H1 (cell line): ENCODE measurements around the gene USH1C. TPM values are rescaled to one million over a fixed set of nuclear protein-coding genes. Genes with fewer than 3 reads are reported as not detected.

Experiments
- CTCF ChIA-PET: fragments of 300-600 bp; sonication (Branson Sonifier 250); formaldehyde crosslinking; loops from one replicate; lab custom pipeline; 2021; ENCODE audit not compliant: partially characterized antibody; lab: Charles Lee
- POLR2A ChIA-PET: fragments of 300-600 bp; sonication (Branson Sonifier 250); formaldehyde crosslinking; loops from one replicate; lab custom pipeline; 2021; ENCODE audit warnings: inconsistent platforms; ENCODE audit not compliant: partially characterized antibody; lab: Charles Lee
- DNase-seq, 2 experiments: peaks; one replicate each; pipeline versions ENCODE4 v3.0.0 to v3.0.0-alpha.2; 2010 to 2022; ENCODE audit warnings: low spot score in 2 of 2, low read depth in 1 of 2, mixed read lengths in 1 of 2
- FAIRE-seq: peaks from 2 replicates; lab custom pipeline; 2011; peaks lifted over from hg19 to GRCh38; lab: Jason Lieb, UNC
- H2AFZ ChIP-seq: 2 replicates; pipeline ENCODE4 v1.8.1; 2012; ENCODE audit warnings: low read length, inconsistent platforms
- H2AK5ac ChIP-seq: 2 replicates; pipeline ENCODE4 v1.6.1; 2013; ENCODE audit warnings: low read depth, low read length
- H2BK120ac ChIP-seq: replicated peaks from 2 replicates; pipeline ENCODE3; 2013; ENCODE audit warnings: low read depth, low read length, inconsistent platforms
- H2BK12ac ChIP-seq: 2 replicates; pipeline ENCODE4 v1.6.1; 2013; ENCODE audit warnings: low read depth, low read length
- H2BK15ac ChIP-seq: 2 replicates; pipeline ENCODE4 v1.6.1; 2013; ENCODE audit warnings: low read length
- H2BK20ac ChIP-seq: 2 replicates; pipeline ENCODE4 v1.6.1; 2013; ENCODE audit warnings: low read length
- H2BK5ac ChIP-seq: 2 replicates; pipeline ENCODE4 v1.6.1; 2013; ENCODE audit warnings: low read depth, low read length
- H3K14ac ChIP-seq: 2 replicates; pipeline ENCODE4 v1.6.1; 2013; ENCODE audit warnings: inconsistent platforms; ENCODE audit not compliant: insufficient read length
- H3K18ac ChIP-seq: 2 replicates; pipeline ENCODE4 v1.6.1; 2013; ENCODE audit warnings: low read length; ENCODE audit errors: extremely low read depth
- H3K23ac ChIP-seq: 2 replicates; pipeline ENCODE4 v1.6.1; 2013; ENCODE audit warnings: inconsistent platforms; ENCODE audit not compliant: insufficient read length
- H3K23me2 ChIP-seq: 2 replicates; pipeline ENCODE4 v1.6.1; 2013; ENCODE audit warnings: low read depth, low read length
- H3K27ac ChIP-seq: 2 replicates; pipeline ENCODE4 v1.6.1; 2011; ENCODE audit warnings: low read depth, low read length, inconsistent platforms
- H3K27me3 ChIP-seq, 4 experiments: replicated peaks in 1 of 4; 1 replicate in 1 of 4; 2 replicates in 3 of 4; pipeline versions ENCODE4 v1.6.1 to v1.8.1; 2011 to 2013; ENCODE audit warnings: low read length in 3 of 4, mild to moderate bottlenecking in 3 of 4, inconsistent platforms in 2 of 4, mixed read lengths in 2 of 4, moderate library complexity in 1 of 4; ENCODE audit not compliant: control insufficient read depth in 3 of 4, insufficient read depth in 3 of 4; ENCODE audit errors: extremely low read depth in 1 of 4
- H3K36me3 ChIP-seq, 4 experiments: 2 replicates each; pipeline versions ENCODE4 v1.6.1 to v1.8.1; 2011 to 2013; ENCODE audit warnings: mild to moderate bottlenecking in 4 of 4, low read length in 3 of 4, moderate library complexity in 2 of 4, control low read depth in 1 of 4, inconsistent platforms in 1 of 4; ENCODE audit not compliant: insufficient read depth in 4 of 4, control insufficient read depth in 2 of 4
- H3K4ac ChIP-seq: replicated peaks from 2 replicates; pipeline ENCODE3; 2013; ENCODE audit warnings: low read length, low read depth, mixed read lengths, inconsistent platforms; ENCODE audit not compliant: insufficient read length
- H3K4me1 ChIP-seq, 4 experiments: replicated peaks in 1 of 4; 1 replicate in 1 of 4; 2 replicates in 3 of 4; pipeline versions ENCODE4 v1.6.1 to v1.8.1; 2011 to 2013; ENCODE audit warnings: low read length in 3 of 4, inconsistent platforms in 2 of 4, mixed read lengths in 1 of 4; ENCODE audit not compliant: insufficient read depth in 4 of 4, control insufficient read depth in 3 of 4
- H3K4me2 ChIP-seq, 2 experiments: 2 replicates each; pipeline versions ENCODE4 v1.6.1 to v1.8.1; 2011 to 2013; ENCODE audit warnings: low read depth in 2 of 2, low read length in 2 of 2, control low read depth in 1 of 2, inconsistent platforms in 1 of 2, mild to moderate bottlenecking in 1 of 2; ENCODE audit not compliant: insufficient read depth in 1 of 2
- H3K4me3 ChIP-seq, 4 experiments: fragments of 200-600, 300-600 bp in 1 of 4; sonication (generic), shearing (Covaris generic), sonication (Bioruptor Twin) in 1 of 4; 2 replicates each; pipeline versions ENCODE4 v1.5.1 to v1.8.1; 2011 to 2016; ENCODE audit warnings: low read length in 4 of 4, low read depth in 3 of 4, control low read depth in 2 of 4, inconsistent platforms in 2 of 4, mild to moderate bottlenecking in 2 of 4, mixed read lengths in 1 of 4, moderate library complexity in 1 of 4; ENCODE audit not compliant: insufficient read depth in 2 of 4; ENCODE audit errors: extremely low read depth in 1 of 4
- H3K56ac ChIP-seq: replicated peaks from 2 replicates; pipeline ENCODE3; 2013; ENCODE audit warnings: low read depth, mild to moderate bottlenecking, mixed read lengths, low read length, inconsistent platforms; ENCODE audit not compliant: insufficient read length
- H3K79me1 ChIP-seq: 2 replicates; pipeline ENCODE4 v1.6.1; 2013; ENCODE audit warnings: low read depth, low read length, control low read depth
- H3K79me2 ChIP-seq, 2 experiments: 2 replicates each; pipeline versions ENCODE4 v1.6.1 to v1.8.1; 2012 to 2013; ENCODE audit warnings: low read length in 2 of 2, mild to moderate bottlenecking in 2 of 2, inconsistent platforms in 1 of 2; ENCODE audit not compliant: insufficient read depth in 2 of 2, control insufficient read depth in 1 of 2
- H3K9ac ChIP-seq, 4 experiments: replicated peaks in 1 of 4; 1 replicate in 1 of 4; 2 replicates in 3 of 4; pipeline versions ENCODE4 v1.6.1 to v1.8.1; 2011 to 2013; ENCODE audit warnings: low read depth in 3 of 4, low read length in 3 of 4, control low read depth in 2 of 4, mild to moderate bottlenecking in 2 of 4, moderate library complexity in 2 of 4, inconsistent platforms in 1 of 4; ENCODE audit errors: extremely low read depth in 1 of 4
- H3K9me3 ChIP-seq, 2 experiments: 2 replicates each; pipeline versions ENCODE4 v1.6.1 to v1.8.1; 2012 to 2013; ENCODE audit warnings: mild to moderate bottlenecking in 2 of 2, moderate library complexity in 2 of 2, control low read depth in 1 of 2, inconsistent platforms in 1 of 2, low read depth in 1 of 2, low read length in 1 of 2, mixed read lengths in 1 of 2; ENCODE audit not compliant: insufficient read depth in 2 of 2
- H4K20me1 ChIP-seq, 2 experiments: replicated peaks in 1 of 2; 2 replicates each; pipeline versions ENCODE3 to v1.8.1; 2011 to 2013; ENCODE audit warnings: inconsistent platforms in 2 of 2, low read length in 2 of 2, mild to moderate bottlenecking in 1 of 2; ENCODE audit not compliant: insufficient read depth in 2 of 2, control insufficient read depth in 1 of 2
- H4K5ac ChIP-seq: 2 replicates; pipeline ENCODE4 v1.6.1; 2013; ENCODE audit warnings: low read length, low read depth, mixed read lengths, inconsistent platforms; ENCODE audit not compliant: insufficient read length
- H4K8ac ChIP-seq: 2 replicates; pipeline ENCODE4 v1.8.0; 2013; ENCODE audit warnings: mild to moderate bottlenecking, moderate library complexity, low read length, inconsistent platforms; ENCODE audit not compliant: insufficient read depth; ENCODE audit errors: extremely low read depth
- H4K91ac ChIP-seq: replicated peaks from 2 replicates; pipeline ENCODE3; 2013; ENCODE audit warnings: low read length, mixed read lengths, inconsistent platforms; ENCODE audit not compliant: insufficient read length
- KDM4A ChIP-seq: IDR thresholded peaks from one replicate; pipeline ENCODE4 v1.7.1; 2012; ENCODE audit warnings: low read depth, mild to moderate bottlenecking, moderate library complexity, low read length, inconsistent platforms; ENCODE audit not compliant: severe bottlenecking
- SIN3A ChIP-seq, 2 experiments: IDR thresholded peaks in 1 of 2; conservative IDR thresholded peaks in 1 of 2; 2 replicates each; pipeline ENCODE4 v1.6.1; 2011 to 2012; ENCODE audit warnings: low read length in 2 of 2, improper control_type of control experiment in 1 of 2, low read depth in 1 of 2, mild to moderate bottlenecking in 1 of 2
- SRF ChIP-seq: IDR thresholded peaks from 2 replicates; pipeline ENCODE4 v1.6.1; 2011; ENCODE audit warnings: mild to moderate bottlenecking, low read depth, low read length, moderate library complexity
- TAF1 ChIP-seq: IDR thresholded peaks from 2 replicates; pipeline ENCODE4 v1.6.1; 2011; ENCODE audit warnings: mild to moderate bottlenecking, low read depth, low read length
- WGBS, 2 experiments: shearing (Covaris generic) in 1 of 2; methylation state at CpG; one replicate each; pipeline versions ENCODE4 v1.1.6 to v1.1.7; 2013 to 2015; ENCODE audit warnings: low lambda C conversion rate in 2 of 2, mixed read lengths in 2 of 2, inconsistent platforms in 1 of 2, low coverage in 1 of 2, missing lambda C conversion rate in 1 of 2; ENCODE audit not compliant: insufficient replicate concordance in 2 of 2, insufficient coverage in 1 of 2, insufficient read length in 1 of 2; ENCODE audit errors: extremely low coverage in 1 of 2, missing lambda C conversion rate in 1 of 2; 5-methylcytosine and 5-hydroxymethylcytosine counted together
- polyA plus RNA-seq, 7 experiments: library from polyadenylated mRNA; depleted of rRNA in 3 of 7; stranded (reverse) in 5 of 7; unstranded in 2 of 7; fragments of >200 nt in 5 of 7; fragments of 200-250 nt in 2 of 7; gene quantifications; 1 replicate in 5 of 7; 2 replicates in 1 of 7; 4 replicates in 1 of 7; pipeline versions ENCODE4 v1.2.1 to v1.2.3, GENCODE V29; 2011 to 2013; ENCODE audit warnings: missing spikeins in 2 of 7, mixed read lengths in 2 of 7
- total RNA-seq: library from RNA; stranded (reverse); fragmentation: NEBNext Ultra II Directional; extraction: Animal tissue kit (Norgen Biotek cat#: 25700); gene quantifications from 2 replicates; pipeline ENCODE4 v1.2.1, GENCODE V29; 2021
- TF ChIP-seq, protein P1 (sequence below): IDR thresholded peaks from 2 replicates; pipeline ENCODE4 v1.6.1; 2012; ENCODE audit warnings: inconsistent platforms
- TF ChIP-seq, protein P2 (sequence below): IDR thresholded peaks from 2 replicates; pipeline ENCODE4 v1.6.1; 2012; ENCODE audit warnings: inconsistent platforms

The USH1C gene
- total and polyA plus RNA-seq, 2 of the 8 experiments (the other 6 are each of a cell fraction or from before 2014, with no cell fraction given) = 1.3 to 1.6 TPM

DNA sequence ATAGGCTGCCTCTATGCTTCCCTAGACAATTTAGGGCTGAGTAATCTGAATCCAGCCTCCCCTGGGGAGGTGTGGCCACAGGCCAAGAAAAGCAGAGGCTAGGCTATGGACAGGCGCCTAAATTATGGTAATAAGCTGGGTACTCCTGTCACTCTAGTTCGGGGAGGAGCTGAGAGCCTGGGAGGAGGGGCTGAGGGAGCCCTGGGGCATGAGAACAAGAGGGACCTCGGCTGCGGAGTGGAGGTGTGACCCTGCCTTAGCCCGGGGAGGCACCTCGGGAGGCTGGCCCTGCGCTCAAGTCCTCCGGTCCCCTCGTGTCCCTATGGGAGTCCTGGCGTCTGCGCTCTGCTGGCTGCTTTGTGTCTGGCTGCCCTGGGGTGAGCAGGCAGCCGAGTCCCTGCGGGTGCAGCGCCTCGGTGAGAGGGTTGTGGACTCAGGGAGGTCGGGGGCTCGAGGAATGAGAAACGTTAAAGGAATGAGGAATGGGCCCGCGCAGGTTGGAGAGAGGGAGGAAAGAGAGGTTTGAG, 2.9 kb upstream of the USH1C start, which contains the start of gene OTOG:
TSS of gene OTOG (plus strand) at position 209 of the 527 bp plus-strand sequence. CDS start at position 323, 114 bp downstream.
- Histone ChIP-seq H3K4me1 (peaks cover 6 to 20% (median 9%) of the 10 kb centered on the region in 4 experiments), H3K23ac (no peak within 1 kb of the TSS), H3K9me3 (no peaks in the 10 kb centered on the region), H4K20me1 (no peaks in the 10 kb centered on the region), H3K23me2 (peaks cover 10% of the 10 kb centered on the region), H3K4me2 (peak within 1 kb of the TSS; percentile 48 to 78), H2BK120ac (no peak within 1 kb of the TSS), H4K91ac (peak within 1 kb of the TSS; percentile 68), H3K9ac (no peak within 1 kb of the TSS), H3K79me2 (no peaks in the 10 kb centered on the region), H3K4ac (no peak within 1 kb of the TSS), H4K8ac (no peak within 1 kb of the TSS; the same call in 1 of the 2 replicates), H3K14ac (no peak within 1 kb of the TSS), H3K27ac (no peak within 1 kb of the TSS), H2AFZ (peak within 1 kb of the TSS; percentile 60; the same call in 1 of the 2 replicates), H2BK15ac (peak within 1 kb of the TSS; percentile 9; the same call in 1 of the 2 replicates), H2BK12ac (peak within 1 kb of the TSS; percentile 2; the same call in 1 of the 2 replicates), H2AK5ac (no peak within 1 kb of the TSS), H3K4me3 (peak within 1 kb of the TSS; percentile 29 to 59 (median 34)), H4K5ac (peak within 1 kb of the TSS; percentile 4), H3K18ac (peak within 1 kb of the TSS; percentile 32), H3K56ac (no peak within 1 kb of the TSS), H3K79me1 (no peaks in the 10 kb centered on the region), H2BK5ac (no peak within 1 kb of the TSS; the same call in 1 of the 2 replicates), H2BK20ac (peak within 1 kb of the TSS; percentile 37; the same call in 1 of the 2 replicates), H3K27me3 (peaks cover 0 to 24% (median 8%) of the 10 kb centered on the region in 4 experiments; a peak in 4 of 7 replicates), H3K36me3 (no peaks in the 10 kb centered on the region)
- CTCF ChIA-PET = interaction anchor here (0.7 to 9.4 kb wide), 26 partner anchors 12 to 327 kb away, joined by 3 to 98 read pairs (median 4); partner anchors contain the start of gene KCNJ11
- WGBS, 2 experiments = 18% methylated on average over 20 of the region's 20 CpGs; no CpG with 5 or more reads in 1 of the 2 experiments
- TF ChIP-seq, protein P1, sequence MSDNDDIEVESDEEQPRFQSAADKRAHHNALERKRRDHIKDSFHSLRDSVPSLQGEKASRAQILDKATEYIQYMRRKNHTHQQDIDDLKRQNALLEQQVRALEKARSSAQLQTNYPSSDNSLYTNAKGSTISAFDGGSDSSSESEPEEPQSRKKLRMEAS = peak; percentile 55
- TF ChIP-seq TAF1 (peak; percentile 22; the same call in 1 of the 2 replicates), KDM4A (peak; percentile 74), SRF (no peak), SIN3A (conservative IDR thresholded peaks at IDR 0.05 in 1 of 2, IDR thresholded peaks at IDR 0.05 in 1 of 2; ENCODE audit: low read depth in 1 of 2, low read length in 2 of 2) (no peak)
- TF ChIP-seq, protein P2, sequence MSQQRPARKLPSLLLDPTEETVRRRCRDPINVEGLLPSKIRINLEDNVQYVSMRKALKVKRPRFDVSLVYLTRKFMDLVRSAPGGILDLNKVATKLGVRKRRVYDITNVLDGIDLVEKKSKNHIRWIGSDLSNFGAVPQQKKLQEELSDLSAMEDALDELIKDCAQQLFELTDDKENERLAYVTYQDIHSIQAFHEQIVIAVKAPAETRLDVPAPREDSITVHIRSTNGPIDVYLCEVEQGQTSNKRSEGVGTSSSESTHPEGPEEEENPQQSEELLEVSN = peak; percentile 67
- POLR2A ChIA-PET = interaction anchor here (0.8 to 1.4 kb wide), 5 partner anchors 9 to 194 kb away, joined by 3 to 6 read pairs (median 3); no protein-coding TSS in a partner anchor
- peak; percentile 39 for FAIRE-seq
- DNase-seq = peak; percentile 69 to 84
